Activated B cell treated with CpG ODN at 0.5 μM for 24 hours (primary cell): ENCODE results near the gene PVALB. TPM values are rescaled to one million over a fixed set of nuclear protein-coding genes. Genes with fewer than 3 reads are reported as not detected.

Source experiments
- ATAC-seq: fragments of 200-7000 bp; cut with Tn5 transposase; one replicate; pipeline ENCODE4 v1.10.0; 2021; ENCODE audit warnings: low read depth, mild to moderate bottlenecking, moderate library complexity
- CTCF ChIA-PET: fragments of 350-600 bp; sonication (Branson Sonifier 250); formaldehyde crosslinking; loops from one replicate; lab custom pipeline; 2021; ENCODE audit warnings: antibody characterized with exemption; lab: Charles Lee
- POLR2A ChIA-PET: fragments of 350-600 bp; sonication (Branson Sonifier 250); formaldehyde crosslinking; loops from one replicate; lab custom pipeline; 2021; ENCODE audit warnings: antibody characterized with exemption; lab: Charles Lee
- DNase-seq: peaks from one replicate; pipeline ENCODE4 v3.0.0; 2022
- H3K27ac Mint-ChIP-seq: one replicate; pipeline ENCODE4 v1.8.0; 2020; ENCODE audit warnings: mixed read lengths
- H3K27me3 Mint-ChIP-seq: one replicate; pipeline ENCODE4 v1.8.0; 2021; ENCODE audit warnings: mixed read lengths
- H3K36me3 Mint-ChIP-seq: one replicate; pipeline ENCODE4 v1.8.0; 2021; ENCODE audit warnings: low read depth, mixed read lengths
- H3K4me1 Mint-ChIP-seq: one replicate; pipeline ENCODE4 v1.8.0; 2021; ENCODE audit warnings: mixed read lengths
- H3K4me3 Mint-ChIP-seq: one replicate; pipeline ENCODE4 v1.8.0; 2020; ENCODE audit warnings: mild to moderate bottlenecking, mixed read lengths
- H3K9me3 Mint-ChIP-seq: one replicate; pipeline ENCODE4 v1.8.0; 2020; ENCODE audit warnings: mixed read lengths
- CTCF ChIP-seq: fragments of 200-600 bp; IDR thresholded peaks from one replicate; pipeline ENCODE4 v1.8.0; 2022; ENCODE audit warnings: antibody characterized with exemption, mild to moderate bottlenecking
- intact Hi-C: fragments of 100-400 bp; cut with micrococcal nuclease; formaldehyde crosslinking; loops from one replicate; pipeline ENCODE4 v1.15.1; 2024
- total RNA-seq: library from RNA; stranded (reverse); gene quantifications from 2 replicates; pipeline ENCODE4 v1.2.3, GENCODE V29; 2022

The PVALB gene
- total RNA-seq, 1 donor from 2014 or later: not detected

GRCh38 chr22:36830601-36831000, 13.8 kb upstream of the PVALB start:
- ATAC-seq (no peak), DNase-seq (no peak)
- Mint-ChIP-seq H3K27me3 (peaks cover 18% of the 10 kb centered on the region), H3K4me1 (peaks cover 14% of the 10 kb centered on the region), H3K27ac (no peak overlapping the region), H3K9me3 (peaks cover 9% of the 10 kb centered on the region), H3K4me3 (no peak overlapping the region), H3K36me3 (peaks cover 2% of the 10 kb centered on the region)
- POLR2A ChIA-PET: no interaction called here
- intact Hi-C loops: no loop called here
- TF ChIP-seq CTCF: no peak
- CTCF ChIA-PET: no interaction called here

GRCh38 chr22:36829370-36830002, 12.7 kb upstream of the PVALB start:
- Mint-ChIP-seq H3K27ac (no peak overlapping the region), H3K4me3 (no peak overlapping the region), H3K36me3 (peaks cover 2% of the 10 kb centered on the region), H3K9me3 (peaks cover 9% of the 10 kb centered on the region), H3K4me1 (peaks cover 14% of the 10 kb centered on the region), H3K27me3 (peaks cover 20% of the 10 kb centered on the region)
- ChIA-PET POLR2A (interaction anchor here (0.6 kb wide), 1 partner anchor 371 kb away, joined by 9 read pairs; no protein-coding TSS in a partner anchor), CTCF (interaction anchor here (0.9 kb wide), 1 partner anchor 26 kb away, joined by 4 read pairs; no protein-coding TSS in a partner anchor)
- ATAC-seq (no peak), DNase-seq (no peak)
- TF ChIP-seq CTCF: no peak
- intact Hi-C loops: no loop called here

GRCh38 chr22:36828815-36829214, 12.0 kb upstream of the PVALB start:
- H3K9me3 Mint-ChIP-seq: peaks cover 7% of the 10 kb centered on the region
- H3K27ac Mint-ChIP-seq: no peak overlapping the region
- DNase-seq (no peak), ATAC-seq (no peak)
- H3K4me1 Mint-ChIP-seq: peaks cover 14% of the 10 kb centered on the region
- CTCF ChIA-PET: interaction anchor here (0.9 kb wide), 1 partner anchor 27 kb away, joined by 4 read pairs; no protein-coding TSS in a partner anchor
- intact Hi-C loops: no loop called here
- POLR2A ChIA-PET: no interaction called here
- no peak overlapping the region for H3K4me3 Mint-ChIP-seq
- peaks cover 18% of the 10 kb centered on the region for H3K27me3 Mint-ChIP-seq
- no peak for TF ChIP-seq CTCF
- H3K36me3 Mint-ChIP-seq: peaks cover 2% of the 10 kb centered on the region

- no peak for ATAC-seq
- H3K27ac Mint-ChIP-seq: no peak overlapping the region
- no peak overlapping the region for H3K4me3 Mint-ChIP-seq
- no peak for TF ChIP-seq CTCF
- CTCF ChIA-PET: no interaction called here
- intact Hi-C loops: no loop called here
- no peaks in the 10 kb centered on the region for H3K9me3 Mint-ChIP-seq
- H3K27me3 Mint-ChIP-seq: peaks cover 37% of the 10 kb centered on the region
- no peaks in the 10 kb centered on the region for H3K36me3 Mint-ChIP-seq
- H3K4me1 Mint-ChIP-seq: no peaks in the 10 kb centered on the region
- POLR2A ChIA-PET: interaction anchor here (0.7 kb wide), 1 partner anchor 21 kb away, joined by 3 read pairs; no protein-coding TSS in a partner anchor
- no peak for DNase-seq
Observed at GRCh38 chr22:36826262-36826661, 9.4 kb upstream of the PVALB start.

- Mint-ChIP-seq H3K27me3 (peaks cover 42% of the 10 kb centered on the region), H3K4me3 (no peak overlapping the region)
Observed at GRCh38 chr22:36824655-36825054, 7.8 kb upstream of the PVALB start.

More at GRCh38 chr22:36824655-36825054, 7.8 kb upstream of the PVALB start:
- DNase-seq: no peak
- no peak for ATAC-seq
- ChIA-PET CTCF (no interaction called here), POLR2A (no interaction called here)
- H3K4me1 Mint-ChIP-seq: no peaks in the 10 kb centered on the region
- no peak for TF ChIP-seq CTCF
- H3K9me3 Mint-ChIP-seq: no peaks in the 10 kb centered on the region
- no peaks in the 10 kb centered on the region for H3K36me3 Mint-ChIP-seq
- no peak overlapping the region for H3K27ac Mint-ChIP-seq
- intact Hi-C loops: no loop called here
